IPS-18c (cell line): ENCODE results near the gene LCA5L.

Experiments used
- H3K4me3 ChIP-seq: 2 replicates; pipeline ENCODE4 v1.7.0; 2013; ENCODE audit warnings: low read depth, mild to moderate bottlenecking, low read length, moderate library complexity; ENCODE audit not compliant: insufficient read depth
- H3K9me3 ChIP-seq: one replicate; pipeline ENCODE4 v1.6.1; 2013; ENCODE audit warnings: mild to moderate bottlenecking, low read length, moderate library complexity; ENCODE audit not compliant: control insufficient read depth, insufficient read depth

Gene LCA5L

DNA sequence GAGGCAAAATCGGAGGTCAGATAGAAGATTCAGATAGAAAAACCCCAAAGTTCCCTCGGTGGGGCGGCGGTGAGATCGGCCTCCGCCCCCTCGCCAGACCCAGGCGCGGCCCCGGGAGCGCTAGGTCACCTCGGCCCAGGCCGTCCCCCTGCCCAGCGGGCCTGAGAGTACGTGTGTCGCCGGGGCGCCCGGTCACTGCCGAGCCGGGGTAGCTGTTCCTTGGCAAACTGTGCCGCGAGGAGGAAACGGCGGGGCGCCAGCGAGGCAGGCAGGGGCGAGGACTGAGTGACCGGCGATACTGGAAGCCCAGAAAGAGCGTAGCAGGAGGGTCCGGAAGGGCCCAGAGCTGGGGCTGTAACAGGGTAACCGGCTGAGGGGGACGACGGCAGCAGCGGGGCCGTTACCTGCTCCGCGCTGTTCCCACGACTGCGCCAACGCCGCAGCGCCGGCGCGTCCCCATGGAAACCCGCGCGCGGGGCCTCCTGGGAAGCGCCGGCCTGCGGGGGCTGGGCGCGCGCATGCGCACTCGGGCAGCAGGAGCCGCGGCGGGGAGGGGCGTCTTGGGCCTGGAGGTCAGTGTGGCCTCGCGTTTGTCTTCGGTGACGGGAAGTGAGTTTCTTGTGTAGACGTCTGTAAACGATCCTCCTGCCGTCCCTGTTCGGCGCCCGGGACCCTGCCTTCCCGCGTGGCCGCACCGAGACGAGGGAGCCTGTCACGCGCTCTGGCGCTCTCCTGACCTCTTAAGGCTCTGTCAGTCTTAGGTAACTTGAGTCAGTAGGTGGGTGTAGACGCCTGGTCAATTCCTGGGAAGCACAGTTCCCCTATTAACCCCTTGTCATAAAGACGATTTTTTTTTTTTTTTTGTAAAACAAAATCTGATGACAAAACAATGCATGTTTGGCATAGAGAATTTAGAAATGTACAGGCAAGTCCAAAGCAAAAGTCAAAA, at the start of gene LCA5L:
LCA5L (minus strand) TSS at position 458 of the 949 bp plus-strand sequence. CDS start 17,285 bp downstream, outside the sequence.
- Histone ChIP-seq H3K9me3 (no peaks in the 10 kb centered on the region), H3K4me3 (peak within 1 kb of the TSS; percentile 84)

DNA sequence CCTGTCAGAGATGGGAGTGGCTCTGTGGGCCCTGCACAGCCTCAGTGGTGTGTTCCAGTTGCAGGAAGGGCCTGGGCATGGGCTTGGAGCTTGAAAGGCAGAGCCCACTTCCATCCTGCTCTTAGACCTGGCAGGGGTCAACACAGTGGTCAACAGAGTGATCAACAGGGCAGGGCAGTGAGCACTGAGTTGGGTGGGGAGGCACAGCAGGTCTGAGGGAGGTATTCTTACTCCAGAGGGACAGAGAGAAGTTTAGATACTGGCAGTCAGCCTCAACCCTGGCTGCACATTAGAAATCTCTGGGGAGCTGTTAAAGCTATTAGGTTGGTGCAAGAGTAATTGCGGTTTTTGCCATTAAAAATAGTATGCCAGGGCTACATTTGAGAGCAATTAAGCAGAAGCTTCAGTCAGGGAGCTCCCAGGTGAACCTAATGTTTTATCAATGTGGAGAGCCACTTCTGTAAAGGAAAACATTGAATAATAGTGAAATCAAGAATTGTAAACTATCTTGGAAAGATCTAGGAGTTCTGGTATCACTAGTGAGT, 43.9 kb upstream of the LCA5L start:
- Histone ChIP-seq H3K9me3 (no peaks in the 10 kb centered on the region), H3K4me3 (no peak overlapping the region)

DNA sequence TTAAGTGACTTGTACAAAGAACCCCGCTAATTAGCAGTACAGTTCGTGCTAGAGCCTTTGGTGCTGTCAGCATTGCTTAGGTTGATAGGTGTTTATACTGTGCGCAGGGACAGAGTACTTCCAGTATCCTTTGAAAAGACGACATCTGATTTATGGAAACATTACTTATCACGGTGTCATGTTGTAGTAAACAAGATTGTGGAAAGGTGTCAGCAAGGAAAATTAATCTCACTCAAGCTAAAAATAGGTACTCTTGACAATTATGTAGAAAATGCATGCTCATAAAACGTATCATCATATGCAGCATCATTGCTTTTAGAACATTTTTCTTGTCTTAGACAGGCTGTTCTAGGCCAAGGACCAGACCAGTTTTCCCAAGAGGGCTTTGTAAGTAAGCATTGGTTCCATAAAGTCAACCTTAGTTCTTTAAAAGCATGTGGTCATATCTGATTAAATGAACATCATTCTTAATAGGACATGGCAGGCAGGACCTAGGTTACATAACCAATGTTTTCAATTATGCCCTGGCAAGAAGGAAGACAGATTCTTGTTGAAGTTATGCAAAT, 39.2 kb upstream of the LCA5L start:
- Histone ChIP-seq H3K4me3 (no peak overlapping the region), H3K9me3 (no peaks in the 10 kb centered on the region)

DNA sequence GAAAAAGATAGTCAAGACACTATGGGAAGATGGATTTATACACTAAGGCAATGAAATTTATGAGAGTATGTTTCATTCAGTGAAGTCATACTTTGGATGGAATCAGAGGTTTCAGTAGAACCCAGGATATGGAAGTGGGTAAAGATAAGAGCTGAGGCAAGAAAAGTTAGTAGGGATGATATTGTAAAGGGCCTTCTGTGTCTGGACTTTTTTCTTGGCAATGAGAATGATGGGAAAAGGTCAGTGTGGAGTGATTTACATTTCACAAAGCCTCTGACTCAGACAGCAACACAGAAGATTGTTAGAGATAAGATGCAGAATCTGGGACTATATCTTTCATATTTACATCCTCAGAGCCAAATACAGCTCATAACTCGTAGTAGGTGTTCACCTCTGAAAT, 38.3 kb upstream of the LCA5L start:
- Histone ChIP-seq H3K9me3 (no peaks in the 10 kb centered on the region), H3K4me3 (no peak overlapping the region)

DNA sequence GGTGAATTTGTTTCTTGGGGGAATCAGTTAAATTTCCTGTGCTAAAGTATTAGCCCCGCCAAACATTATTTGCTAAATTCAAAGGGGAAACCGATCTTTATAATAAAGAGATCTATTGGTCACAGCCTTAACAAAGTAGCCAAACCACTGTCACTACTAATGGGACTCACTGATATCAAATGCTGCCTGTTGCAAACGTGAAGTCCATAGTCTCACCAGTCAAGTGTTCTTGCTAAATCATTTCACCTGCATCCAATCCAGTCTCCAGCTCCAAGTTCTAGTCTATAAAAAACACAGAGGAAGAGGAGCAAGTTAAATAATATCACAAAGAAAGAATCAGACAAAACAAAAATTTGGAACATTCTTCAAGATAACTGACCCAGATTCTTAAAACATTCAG, 36.3 kb upstream of the LCA5L start:
- no peak overlapping the region for H3K4me3 ChIP-seq

DNA sequence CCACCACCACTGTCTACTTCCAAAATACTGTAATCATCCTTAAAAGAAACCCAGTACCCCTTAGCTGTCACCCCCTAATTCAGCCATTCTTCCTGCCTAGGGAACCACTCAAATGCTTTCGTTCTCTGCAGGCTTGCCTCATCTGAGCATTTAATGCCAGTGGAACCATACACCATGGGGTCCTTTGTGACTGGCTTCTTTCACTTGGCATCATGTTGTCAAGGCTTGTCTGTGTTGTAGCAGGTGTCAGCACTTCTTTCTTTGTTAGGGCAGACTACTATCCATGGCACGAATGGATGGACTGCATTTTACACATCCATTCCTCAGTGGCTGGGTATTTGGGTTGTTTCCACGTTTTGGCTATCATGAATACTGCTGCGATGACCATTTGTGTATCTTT, 34.7 kb upstream of the LCA5L start:
- H3K9me3 ChIP-seq: no peaks in the 10 kb centered on the region
- H3K4me3 ChIP-seq: no peak overlapping the region

More for the DNA sequence above, 36.3 kb upstream of the LCA5L start:
- no peaks in the 10 kb centered on the region for H3K9me3 ChIP-seq

DNA sequence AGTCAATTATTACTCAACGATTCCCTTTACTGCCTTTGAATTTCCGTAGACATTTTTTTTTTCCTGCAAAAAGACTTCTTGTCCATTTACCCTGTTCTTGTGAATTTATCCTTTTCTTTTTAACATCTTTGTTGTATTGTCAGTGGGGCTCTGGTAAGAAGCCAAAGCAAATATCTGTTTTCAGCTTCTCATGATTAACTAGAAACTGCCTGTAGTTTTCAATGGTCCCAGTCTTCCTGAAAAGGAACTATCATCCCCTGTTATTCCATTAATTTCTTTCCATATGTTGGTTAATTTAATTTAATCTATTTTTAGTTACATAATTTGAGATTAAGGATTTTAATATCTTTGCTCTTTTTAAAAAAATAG, 34.2 kb upstream of the LCA5L start:
- Histone ChIP-seq H3K9me3 (no peaks in the 10 kb centered on the region), H3K4me3 (no peak overlapping the region)

DNA sequence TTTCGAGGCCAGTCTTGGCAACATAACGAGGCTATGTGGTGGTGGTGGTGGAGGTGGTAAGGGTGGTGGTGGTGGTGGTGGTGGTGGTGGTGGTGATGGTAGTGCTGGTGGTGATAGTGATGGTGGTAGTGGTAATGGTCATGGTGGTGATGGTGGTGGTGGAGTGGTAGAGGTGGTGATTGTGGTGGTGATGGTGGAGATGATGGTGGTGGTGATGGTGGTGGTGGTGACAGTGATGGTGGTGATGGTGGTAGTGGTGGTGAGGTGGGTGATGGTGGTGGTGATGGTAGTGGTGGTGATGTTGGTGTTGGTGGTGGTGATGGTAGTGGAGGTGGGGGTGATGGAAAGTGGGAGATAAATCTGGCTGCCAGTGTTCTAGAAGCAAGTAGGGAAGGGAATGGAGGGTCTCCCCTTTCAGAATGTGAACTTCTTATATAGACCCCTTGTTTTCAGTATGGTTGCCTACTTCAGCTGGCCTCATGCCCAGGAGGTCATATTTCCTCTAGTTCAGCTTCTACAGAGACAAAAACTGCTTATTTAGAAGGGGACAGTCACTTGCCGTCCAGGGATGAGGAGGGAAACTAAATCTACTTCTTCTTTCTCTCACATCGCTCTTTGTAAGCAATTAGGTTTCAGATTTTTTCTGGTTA, 33.7 kb upstream of the LCA5L start:
- no peak overlapping the region for H3K4me3 ChIP-seq
- H3K9me3 ChIP-seq: no peaks in the 10 kb centered on the region

DNA sequence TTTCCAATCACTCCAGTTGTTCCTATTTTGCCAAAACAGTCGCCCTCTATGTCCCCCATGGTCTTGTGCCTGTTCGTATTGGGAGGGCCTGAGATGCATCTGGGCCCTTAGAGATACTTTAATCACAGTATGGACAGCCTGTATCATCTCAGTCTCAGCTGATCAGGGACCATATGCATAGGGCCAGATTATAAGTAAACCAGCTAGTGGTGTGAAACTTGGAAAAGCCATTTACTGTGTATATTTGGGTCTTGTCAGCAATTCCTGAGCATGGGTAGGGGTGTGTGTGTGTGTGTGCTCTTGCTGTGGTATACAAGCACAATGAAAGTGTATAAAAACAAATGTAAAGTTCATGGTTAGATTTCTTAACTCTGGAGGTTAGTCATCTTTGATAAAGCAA, 29.0 kb upstream of the LCA5L start:
- H3K4me3 ChIP-seq: no peak overlapping the region
- H3K9me3 ChIP-seq: no peaks in the 10 kb centered on the region

DNA sequence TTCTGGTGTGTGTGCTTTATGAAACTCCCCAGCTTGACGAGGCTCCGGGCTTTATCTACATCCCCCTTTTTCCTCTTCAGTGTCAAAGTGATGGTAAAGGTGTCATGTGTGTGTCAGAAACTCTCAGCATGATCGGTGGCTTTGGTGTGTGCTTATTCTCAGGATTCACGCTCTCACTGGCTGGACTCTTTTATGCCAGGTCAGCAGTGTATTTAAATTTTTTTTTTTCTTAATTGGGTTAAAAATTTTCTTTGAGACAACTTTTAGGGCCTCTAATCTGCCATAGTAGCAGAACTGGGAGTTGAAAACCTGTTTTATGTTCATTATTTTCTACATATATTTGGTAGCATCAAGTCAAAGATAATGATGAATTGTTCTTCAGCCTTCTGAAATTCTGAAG, 27.2 kb upstream of the LCA5L start:
- H3K9me3 ChIP-seq: no peaks in the 10 kb centered on the region
- H3K4me3 ChIP-seq: no peak overlapping the region

DNA sequence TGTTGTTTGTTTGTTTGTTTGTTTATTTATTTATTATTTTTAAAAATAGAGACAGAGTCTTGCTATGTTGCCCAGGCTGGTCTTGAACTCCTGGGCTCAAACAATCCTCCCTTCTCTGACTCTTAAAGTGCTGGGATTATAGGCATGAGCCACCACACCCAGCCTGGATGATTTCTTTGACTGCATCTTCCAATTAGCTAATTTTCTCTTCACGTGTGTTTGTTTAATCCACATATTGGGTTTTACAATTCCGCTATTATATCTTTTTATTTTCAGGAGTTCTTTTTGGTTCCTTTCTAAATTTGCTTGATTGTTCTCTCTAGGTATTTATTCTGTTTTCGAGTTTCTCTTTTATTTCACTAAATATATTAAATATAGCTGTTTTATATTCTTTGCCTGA, 26.0 kb upstream of the LCA5L start:
- H3K4me3 ChIP-seq: no peak overlapping the region

DNA sequence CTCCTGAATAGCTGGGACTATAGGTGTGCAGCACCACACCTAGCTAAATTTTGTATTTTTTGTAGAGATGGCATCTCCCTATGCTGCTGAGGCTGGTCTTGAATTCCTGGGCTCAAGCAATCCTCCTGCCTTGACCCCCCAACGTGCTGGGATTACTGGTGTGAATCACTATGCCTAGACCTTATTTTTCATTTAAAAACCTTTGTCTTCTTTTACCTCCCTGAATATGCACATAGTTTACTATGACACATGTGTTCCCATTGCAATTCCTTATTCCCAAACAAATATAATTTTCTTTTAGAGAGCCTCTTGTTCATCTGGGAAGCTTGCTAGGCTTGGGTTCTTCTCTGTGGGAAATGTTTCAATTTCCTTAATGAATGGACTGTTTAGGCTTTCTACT, 23.0 kb upstream of the LCA5L start:
- H3K4me3 ChIP-seq: no peak overlapping the region
- no peaks in the 10 kb centered on the region for H3K9me3 ChIP-seq

More for the DNA sequence above, 26.0 kb upstream of the LCA5L start:
- no peaks in the 10 kb centered on the region for H3K9me3 ChIP-seq

DNA sequence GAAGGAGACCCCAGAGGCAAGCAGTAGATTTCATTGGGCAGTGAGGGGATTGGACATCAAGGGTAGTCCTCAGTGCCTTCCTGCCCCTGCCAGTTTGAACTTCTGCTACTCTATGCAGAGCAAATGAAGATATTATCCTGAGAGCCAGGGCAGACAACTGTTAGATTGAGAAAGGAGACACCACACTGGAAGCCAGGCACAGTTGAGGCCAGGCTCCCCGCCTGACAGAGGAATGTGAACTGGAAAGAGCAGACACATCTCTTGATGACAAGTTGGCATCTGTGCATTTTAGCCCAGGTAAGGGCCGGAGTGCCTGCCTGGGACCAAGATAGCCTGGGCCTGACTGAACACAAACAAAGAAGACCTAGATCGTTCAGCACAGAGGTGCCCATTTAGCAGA, 22.2 kb upstream of the LCA5L start:
- no peaks in the 10 kb centered on the region for H3K9me3 ChIP-seq
- H3K4me3 ChIP-seq: no peak overlapping the region

DNA sequence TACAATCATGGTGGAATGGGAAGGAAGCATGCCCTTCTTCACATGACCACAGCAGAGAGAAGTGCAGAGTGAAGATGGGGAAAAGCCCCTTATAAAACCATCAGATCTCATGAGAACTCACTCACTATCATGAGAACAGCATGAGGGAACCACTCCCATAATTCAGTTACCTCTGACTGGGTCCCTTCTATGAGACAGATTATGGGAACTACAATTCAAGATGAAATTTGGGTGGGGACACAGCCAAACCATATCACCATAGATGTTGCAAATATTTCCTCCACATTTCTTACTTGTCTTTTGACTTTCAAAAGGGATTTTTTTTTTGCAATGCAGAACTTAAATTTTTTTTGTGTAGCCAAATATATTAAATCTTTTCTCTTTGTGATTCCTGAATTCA, 21.0 kb upstream of the LCA5L start:
- H3K9me3 ChIP-seq: no peaks in the 10 kb centered on the region
- H3K4me3 ChIP-seq: no peak overlapping the region

DNA sequence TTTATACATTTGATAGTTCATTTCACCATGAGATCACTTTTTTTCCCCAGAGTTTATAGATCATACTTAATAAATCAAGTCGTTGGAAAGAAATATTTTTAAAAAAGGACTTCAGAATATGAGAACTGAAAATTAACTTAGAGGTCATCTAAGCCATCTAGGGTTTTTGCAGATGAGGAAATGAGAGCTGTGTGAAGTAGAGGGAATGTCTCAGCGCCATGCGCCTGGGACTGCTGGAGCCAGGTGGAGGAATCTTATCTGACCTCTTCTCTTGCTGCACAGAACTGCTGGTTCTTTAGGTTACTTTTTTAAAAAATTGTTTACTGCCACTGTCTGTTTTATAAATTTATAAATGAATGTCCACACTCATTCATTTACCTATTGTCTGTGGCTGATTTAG, 17.7 kb upstream of the LCA5L start:
- no peaks in the 10 kb centered on the region for H3K9me3 ChIP-seq
- no peak overlapping the region for H3K4me3 ChIP-seq

DNA sequence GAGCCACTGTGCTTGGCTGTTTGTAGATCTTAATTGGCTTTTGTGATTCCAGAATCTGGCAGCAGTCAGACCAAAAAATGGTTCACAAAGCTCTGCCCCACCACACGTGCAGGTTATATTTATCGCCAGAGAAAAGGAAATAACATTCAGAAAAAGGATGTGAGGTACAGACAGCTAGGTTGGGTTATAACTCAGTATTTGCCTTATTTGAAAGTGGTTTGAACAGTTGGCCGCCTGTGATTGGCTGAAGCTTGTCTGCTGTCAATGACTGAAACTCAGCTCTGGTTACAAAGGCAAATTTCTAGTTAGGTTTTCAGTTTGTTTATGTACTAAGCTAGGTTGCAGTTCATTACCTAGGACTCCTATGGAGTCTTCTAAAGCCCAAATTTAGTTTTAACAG, 15.8 kb upstream of the LCA5L start:
- Histone ChIP-seq H3K4me3 (no peak overlapping the region), H3K9me3 (no peaks in the 10 kb centered on the region)

DNA sequence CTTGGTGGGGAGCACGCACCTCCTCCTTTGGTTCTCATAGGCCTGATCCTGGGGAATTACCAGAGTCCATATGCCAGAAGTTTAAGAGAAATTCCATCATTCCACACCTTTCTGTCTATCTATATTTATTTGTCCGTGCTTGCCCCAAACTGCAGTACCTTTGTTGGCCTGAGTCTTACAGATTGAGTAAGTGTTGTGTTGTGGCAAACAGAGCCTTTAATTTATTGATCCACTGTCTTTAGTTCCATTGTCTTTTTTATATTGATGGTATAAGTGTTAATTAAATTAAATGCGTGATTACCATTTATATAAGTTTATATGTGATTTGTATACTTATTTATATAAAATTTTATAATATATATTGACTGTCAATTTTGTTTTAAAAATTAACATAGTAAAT, 11.1 kb upstream of the LCA5L start:
- H3K9me3 ChIP-seq: no peaks in the 10 kb centered on the region
- H3K4me3 ChIP-seq: no peak overlapping the region
